Gastroesophageal sphincter (tissue), 4 donors: ENCODE results near the gene COL5A1. TPM values are rescaled to one million over a fixed set of nuclear protein-coding genes. Genes with fewer than 3 reads are reported as not detected.
A peak's percentile ranks its signal among the peaks of the same experiment; 100 is the strongest.

ENCODE experiments used
- ATAC-seq: fragments of 150-250 bp; one replicate; pipeline ENCODE4 v1.9.1; 2016; ENCODE audit warnings: mild to moderate bottlenecking, moderate library complexity
- H3K27ac ChIP-seq, 4 donors: fragments of 200-600 bp; sonication (generic) in 3 of 4; 1 replicate in 3 of 4; 2 replicates in 1 of 4; pipeline ENCODE4 v1.5.1; 2016 to 2019
- H3K27me3 ChIP-seq: fragments of 200-600 bp; sonication (generic); one replicate; pipeline ENCODE4 v1.5.1; 2019
- H3K36me3 ChIP-seq, 2 donors: fragments of 200-600 bp; sonication (generic); one replicate each; pipeline ENCODE4 v1.5.1; 2019; ENCODE audit warnings: control low read depth in 1 of 2
- H3K4me1 ChIP-seq, 3 donors: fragments of 200-600 bp; sonication (generic); 1 replicate in 2 of 3; 2 replicates in 1 of 3; pipeline ENCODE4 v1.5.1; 2016 to 2019; ENCODE audit warnings: control low read depth in 2 of 3
- H3K4me3 ChIP-seq, 2 donors: fragments of 200-600 bp; sonication (generic); one replicate each; pipeline ENCODE4 v1.5.1; 2019; ENCODE audit warnings: mild to moderate bottlenecking in 1 of 2, moderate library complexity in 1 of 2
- H3K9me3 ChIP-seq, 3 donors: fragments of 200-600 bp; sonication (generic); one replicate each; pipeline ENCODE4 v1.5.1; 2017 to 2019; ENCODE audit warnings: control low read depth in 2 of 3
- EP300 ChIP-seq: sonication (generic); formaldehyde crosslinking; IDR thresholded peaks from one replicate; pipeline ENCODE4 v1.6.1; 2017; ENCODE audit warnings: antibody characterized with exemption, mild to moderate bottlenecking
- POLR2A ChIP-seq, 2 donors: fragments of 450-650 bp; IDR thresholded peaks; one replicate each; pipeline ENCODE4 v1.6.1; 2017; ENCODE audit warnings: antibody characterized with exemption in 2 of 2, mild to moderate bottlenecking in 2 of 2, moderate library complexity in 1 of 2
- POLR2AphosphoS5 ChIP-seq: sonication (generic); formaldehyde crosslinking; IDR thresholded peaks from one replicate; pipeline ENCODE4 v1.6.1; 2017; ENCODE audit warnings: antibody characterized with exemption
- WGBS, 2 donors: methylation state at CpG; one replicate each; pipeline ENCODE4 v1.1.5; 2018; ENCODE audit warnings: low coverage in 1 of 2; 5-methylcytosine and 5-hydroxymethylcytosine counted together
- total RNA-seq, 4 donors: library from RNA; depleted of rRNA; stranded (reverse); fragments of >200 nt; gene quantifications; one replicate each; pipeline ENCODE4 v1.1.0, GENCODE V29; 2016
- TF ChIP-seq, protein P1 (sequence below), 4 experiments: fragments of 200-600 bp in 2 of 4; fragments of 450-650 bp in 2 of 4; sonication (generic) in 1 of 4; IDR thresholded peaks; one replicate each; pipeline ENCODE4 v1.5.1; 2017 to 2019; ENCODE audit warnings: antibody characterized with exemption in 4 of 4, mild to moderate bottlenecking in 2 of 4, moderate library complexity in 2 of 4

Gene COL5A1
- total RNA-seq, result 10 to 100 TPM; 48.5 to 86.4 (median 74.9) TPM

DNA sequence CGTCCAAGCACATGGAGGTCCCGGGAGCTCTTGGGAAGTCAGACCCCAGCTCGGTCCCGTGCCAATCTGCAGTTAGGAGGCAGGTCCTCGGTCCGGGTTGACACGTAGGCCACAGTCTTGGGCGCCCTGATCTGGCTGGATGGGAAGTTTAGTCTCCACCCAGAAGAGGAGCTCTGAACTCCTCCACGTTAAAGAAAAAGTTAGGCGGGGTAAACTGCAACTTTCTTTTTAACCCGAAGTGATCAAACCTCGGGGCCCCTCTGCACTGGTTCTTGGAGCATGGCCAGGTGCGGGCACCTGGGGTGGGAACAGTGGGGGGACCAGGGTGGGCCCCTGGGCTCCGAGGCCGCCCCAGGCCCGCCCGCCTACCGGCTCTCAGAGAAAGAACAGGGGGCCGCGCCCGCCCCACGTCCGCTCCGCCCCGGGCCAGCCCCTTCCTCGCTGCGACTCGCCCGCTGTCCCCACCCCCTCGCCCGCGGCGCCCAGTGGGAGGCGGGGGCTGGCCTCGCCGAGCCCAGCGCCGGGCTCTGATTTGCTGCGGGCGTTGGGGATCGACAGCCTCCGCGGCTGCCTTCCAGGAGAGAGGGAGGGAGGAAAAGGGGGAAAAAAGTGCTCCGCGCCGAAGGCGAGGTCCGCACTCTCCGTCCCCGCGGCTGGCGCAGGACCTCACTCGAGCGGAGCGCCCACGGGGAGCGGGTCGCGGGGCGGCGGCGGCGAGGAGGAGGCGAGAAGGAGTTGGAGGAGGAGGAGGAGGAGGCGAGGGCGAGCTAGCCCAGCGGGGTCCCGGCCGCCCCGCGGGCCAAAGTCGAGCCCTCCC, at the start of gene COL5A1:
COL5A1 (plus strand) TSS at position 631 of the 817 bp plus-strand sequence. CDS start 385 bp downstream, outside the sequence.
- H3K27me3 ChIP-seq, result no peaks in the 10 kb centered on the region
- WGBS, 2 donors, result 0% methylated on average over 1 of the region's 72 CpGs; no CpG with 5 or more reads in 1 of the 2 donors
- peak within 1 kb of the TSS; percentile 90 to 100 (median 98) for H3K27ac ChIP-seq
- H3K4me3 ChIP-seq, result peak within 1 kb of the TSS; percentile 64 to 94
- ATAC-seq, result peak; percentile 87
- peaks cover 4 to 51% (median 23%) of the 10 kb centered on the region in 3 donors for H3K4me1 ChIP-seq
- no peaks in the 10 kb centered on the region for H3K36me3 ChIP-seq
- H3K9me3 ChIP-seq, result no peaks in the 10 kb centered on the region
- TF ChIP-seq POLR2A (IDR thresholded peaks at IDR 0.05), result peak; percentile 93 to 94
- no peak for TF ChIP-seq EP300
- TF ChIP-seq POLR2AphosphoS5, result peak; percentile 95
- TF ChIP-seq, protein P1, sequence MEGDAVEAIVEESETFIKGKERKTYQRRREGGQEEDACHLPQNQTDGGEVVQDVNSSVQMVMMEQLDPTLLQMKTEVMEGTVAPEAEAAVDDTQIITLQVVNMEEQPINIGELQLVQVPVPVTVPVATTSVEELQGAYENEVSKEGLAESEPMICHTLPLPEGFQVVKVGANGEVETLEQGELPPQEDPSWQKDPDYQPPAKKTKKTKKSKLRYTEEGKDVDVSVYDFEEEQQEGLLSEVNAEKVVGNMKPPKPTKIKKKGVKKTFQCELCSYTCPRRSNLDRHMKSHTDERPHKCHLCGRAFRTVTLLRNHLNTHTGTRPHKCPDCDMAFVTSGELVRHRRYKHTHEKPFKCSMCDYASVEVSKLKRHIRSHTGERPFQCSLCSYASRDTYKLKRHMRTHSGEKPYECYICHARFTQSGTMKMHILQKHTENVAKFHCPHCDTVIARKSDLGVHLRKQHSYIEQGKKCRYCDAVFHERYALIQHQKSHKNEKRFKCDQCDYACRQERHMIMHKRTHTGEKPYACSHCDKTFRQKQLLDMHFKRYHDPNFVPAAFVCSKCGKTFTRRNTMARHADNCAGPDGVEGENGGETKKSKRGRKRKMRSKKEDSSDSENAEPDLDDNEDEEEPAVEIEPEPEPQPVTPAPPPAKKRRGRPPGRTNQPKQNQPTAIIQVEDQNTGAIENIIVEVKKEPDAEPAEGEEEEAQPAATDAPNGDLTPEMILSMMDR (IDR thresholded peaks at IDR 0.05), result peak in 3 of 4 experiments; percentile 22 to 55 (median 55)

DNA sequence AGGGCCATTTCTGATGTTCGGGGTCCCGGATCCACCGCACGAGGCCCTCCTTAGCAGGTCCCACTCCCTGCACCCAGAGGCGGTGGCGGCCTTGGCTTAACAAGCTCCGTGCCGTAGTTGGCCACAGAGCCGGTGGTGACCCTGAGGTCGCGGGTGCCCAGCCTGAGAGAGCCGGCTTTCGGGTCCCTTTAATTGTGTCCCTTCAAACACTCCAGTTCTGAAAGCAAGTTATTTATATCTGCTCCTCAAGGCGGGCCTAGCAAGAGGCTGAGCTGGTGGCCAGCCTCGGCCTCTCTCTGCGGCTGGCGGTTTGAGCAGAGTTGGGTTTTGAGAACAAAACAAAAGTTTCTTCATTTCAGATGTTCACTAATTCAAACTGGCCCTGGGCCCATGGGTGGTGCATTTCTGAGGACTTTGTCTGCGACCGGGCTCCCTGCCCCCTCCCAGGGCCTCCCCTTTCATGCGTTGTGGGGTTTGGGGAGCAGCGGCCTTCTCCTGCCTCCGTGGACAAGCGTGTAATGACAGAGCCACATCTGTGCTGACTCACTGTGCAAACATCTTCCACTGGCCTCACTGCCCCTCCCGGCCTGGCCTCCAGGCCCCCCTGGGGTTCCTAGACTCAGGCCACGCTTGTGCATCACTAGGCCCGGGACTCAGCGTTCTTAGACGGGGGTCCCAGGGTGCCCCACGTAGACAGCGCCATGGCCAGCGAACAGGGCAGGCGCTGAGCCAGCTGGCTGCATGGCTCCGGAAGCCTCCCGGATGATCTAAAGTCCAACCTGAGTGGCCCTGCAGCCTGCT, 49.4 kb upstream of the COL5A1 start:
- 20 to 40% methylated on average over 1 of the region's 34 CpGs for WGBS, 2 donors
- peaks cover 0 to 9% (median 0%) of the 10 kb centered on the region in 3 donors for H3K4me1 ChIP-seq
- no peaks in the 10 kb centered on the region for H3K27me3 ChIP-seq
- H3K36me3 ChIP-seq, result no peaks in the 10 kb centered on the region
- no peak for TF ChIP-seq POLR2AphosphoS5
- no peak for TF ChIP-seq EP300
- no peak for TF ChIP-seq POLR2A (IDR thresholded peaks at IDR 0.05)
- TF ChIP-seq, protein P1 (IDR thresholded peaks at IDR 0.05), result no peak
- no peaks in the 10 kb centered on the region for H3K9me3 ChIP-seq
- ATAC-seq, result peak; percentile 74
- peak overlapping the region in 3 of 4 donors; percentile 37 to 67 (median 49) for H3K27ac ChIP-seq
- no peak overlapping the region for H3K4me3 ChIP-seq

DNA sequence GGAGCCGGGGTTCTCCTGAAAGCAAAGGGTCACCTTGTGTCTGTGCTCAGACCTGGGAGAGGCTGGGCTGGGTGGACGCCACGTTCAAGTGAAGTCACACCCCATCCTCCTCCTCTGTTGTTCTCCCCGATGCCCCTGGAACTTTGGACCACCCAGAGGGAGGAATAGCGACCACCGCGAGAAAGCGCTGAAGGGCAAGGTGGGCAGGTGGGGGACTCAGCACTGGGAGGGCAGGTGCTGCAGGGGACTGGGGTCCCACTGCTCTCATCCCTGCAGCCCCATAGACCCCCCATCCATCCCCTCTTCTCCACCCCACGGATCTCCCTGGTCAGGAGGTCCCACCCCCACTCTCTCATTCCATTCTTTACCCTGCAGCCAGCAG, 48.8 kb upstream of the COL5A1 start:
- Histone ChIP-seq H3K4me1 (peaks cover 0 to 9% (median 0%) of the 10 kb centered on the region in 3 donors), H3K4me3 (no peak overlapping the region), H3K9me3 (no peaks in the 10 kb centered on the region), H3K27me3 (no peaks in the 10 kb centered on the region), H3K27ac (peak overlapping the region in 3 of 4 donors; percentile 37 to 67 (median 49)), H3K36me3 (no peaks in the 10 kb centered on the region)
- WGBS, 2 donors, result 95% methylated on average over 4 of the region's 9 CpGs; no CpG with 5 or more reads in 1 of the 2 donors
- peak; percentile 4 for ATAC-seq
- TF ChIP-seq POLR2AphosphoS5 (no peak), POLR2A (IDR thresholded peaks at IDR 0.05) (no peak), EP300 (no peak)
- TF ChIP-seq, protein P1 (IDR thresholded peaks at IDR 0.05), result no peak

DNA sequence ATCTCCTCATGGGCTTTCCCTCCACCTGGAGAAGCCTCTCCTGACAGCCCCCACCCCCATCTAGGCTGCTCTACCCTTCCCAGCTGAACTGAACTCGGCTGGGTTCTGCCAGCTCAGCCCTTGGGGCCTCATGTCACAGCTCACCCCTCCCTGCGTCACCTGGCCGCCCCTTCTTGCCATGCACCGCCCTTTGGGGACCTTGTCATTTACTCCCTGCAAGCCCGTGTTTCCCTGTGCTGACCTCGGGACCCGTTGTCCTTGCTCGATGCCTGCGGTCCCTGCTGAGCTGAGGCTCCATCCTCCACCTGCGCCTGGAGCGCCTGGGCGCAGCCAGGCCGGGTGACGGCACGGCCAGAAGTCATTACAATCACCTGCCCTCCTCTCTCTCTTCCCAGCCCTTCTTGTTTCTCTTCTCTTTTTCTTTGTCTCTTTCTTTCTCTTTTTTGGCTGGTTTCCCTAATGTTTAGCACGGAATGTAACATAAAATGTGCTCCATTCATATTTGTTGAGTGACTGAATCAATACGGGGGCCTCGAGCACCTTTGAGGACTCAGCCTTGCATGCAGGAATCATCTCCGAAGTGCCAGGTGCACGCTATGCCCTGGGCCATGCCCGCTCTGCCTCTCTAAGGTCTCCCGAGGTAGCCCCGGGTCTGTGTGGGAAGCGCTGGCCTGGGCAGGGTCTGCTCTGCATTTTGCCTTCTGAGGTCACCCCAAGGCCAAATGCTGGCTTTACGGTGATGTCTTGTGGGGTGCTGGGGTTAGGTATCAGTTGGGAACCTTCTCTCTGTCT, 48.1 kb upstream of the COL5A1 start:
- no peaks in the 10 kb centered on the region for H3K9me3 ChIP-seq
- H3K4me1 ChIP-seq, result peaks cover 0 to 9% (median 0%) of the 10 kb centered on the region in 3 donors
- H3K36me3 ChIP-seq, result no peaks in the 10 kb centered on the region
- H3K27ac ChIP-seq, result no peak overlapping the region
- no peak for TF ChIP-seq EP300
- TF ChIP-seq POLR2AphosphoS5, result no peak
- TF ChIP-seq, protein P1 (IDR thresholded peaks at IDR 0.05), result no peak
- no peak for TF ChIP-seq POLR2A (IDR thresholded peaks at IDR 0.05)
- no peak overlapping the region for H3K4me3 ChIP-seq
- WGBS, 2 donors, result 87 to 100% methylated on average over 6 to 17 of the region's 25 CpGs
- ATAC-seq, result no peak
- no peaks in the 10 kb centered on the region for H3K27me3 ChIP-seq
